Ishikawa (cell line): ENCODE results near the gene ZNF444.

ENCODE experiments used
- EP300 ChIP-seq: IDR thresholded peaks from 2 replicates; pipeline ENCODE4 v1.6.1; 2012; ENCODE audit warnings: borderline replicate concordance
- TF ChIP-seq, protein P1 (sequence below): IDR thresholded peaks from 2 replicates; pipeline ENCODE4 v1.6.1; 2012

DNA sequence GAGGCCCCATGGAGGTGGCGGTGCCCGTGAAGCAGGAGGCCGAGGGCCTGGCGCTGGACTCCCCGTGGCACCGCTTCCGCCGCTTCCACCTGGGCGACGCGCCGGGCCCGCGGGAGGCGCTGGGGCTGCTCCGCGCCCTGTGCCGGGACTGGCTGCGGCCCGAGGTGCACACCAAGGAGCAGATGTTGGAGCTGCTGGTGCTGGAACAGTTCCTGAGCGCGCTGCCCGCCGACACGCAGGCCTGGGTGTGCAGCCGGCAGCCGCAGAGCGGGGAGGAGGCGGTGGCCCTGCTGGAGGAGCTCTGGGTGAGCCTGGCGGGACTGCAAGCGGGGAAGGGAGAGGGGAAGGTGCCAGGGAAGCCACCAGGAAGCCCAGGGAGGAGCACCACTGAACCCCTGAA, 5.8 kb downstream of the ZNF444 start:
- TF ChIP-seq EP300, result no peak
- TF ChIP-seq, protein P1, sequence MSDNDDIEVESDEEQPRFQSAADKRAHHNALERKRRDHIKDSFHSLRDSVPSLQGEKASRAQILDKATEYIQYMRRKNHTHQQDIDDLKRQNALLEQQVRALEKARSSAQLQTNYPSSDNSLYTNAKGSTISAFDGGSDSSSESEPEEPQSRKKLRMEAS, result no peak
